H1 (cell line): ENCODE measurements around the gene NXPH3. TPM values are rescaled to one million over a fixed set of nuclear protein-coding genes. Genes with fewer than 3 reads are reported as not detected.

Experiments used
- CTCF ChIA-PET: fragments of 300-600 bp; sonication (Branson Sonifier 250); formaldehyde crosslinking; loops from one replicate; lab custom pipeline; 2021; ENCODE audit not compliant: partially characterized antibody; lab: Charles Lee
- POLR2A ChIA-PET: fragments of 300-600 bp; sonication (Branson Sonifier 250); formaldehyde crosslinking; loops from one replicate; lab custom pipeline; 2021; ENCODE audit warnings: inconsistent platforms; ENCODE audit not compliant: partially characterized antibody; lab: Charles Lee
- DNase-seq, 2 experiments: peaks; one replicate each; pipeline versions ENCODE4 v3.0.0 to v3.0.0-alpha.2; 2010 to 2022; ENCODE audit warnings: low spot score in 2 of 2, low read depth in 1 of 2, mixed read lengths in 1 of 2
- FAIRE-seq: peaks from 2 replicates; lab custom pipeline; 2011; peaks lifted over from hg19 to GRCh38; lab: Jason Lieb, UNC
- H2AFZ ChIP-seq: 2 replicates; pipeline ENCODE4 v1.8.1; 2012; ENCODE audit warnings: low read length, inconsistent platforms
- H2AK5ac ChIP-seq: 2 replicates; pipeline ENCODE4 v1.6.1; 2013; ENCODE audit warnings: low read depth, low read length
- H2BK120ac ChIP-seq: replicated peaks from 2 replicates; pipeline ENCODE3; 2013; ENCODE audit warnings: low read depth, low read length, inconsistent platforms
- H2BK12ac ChIP-seq: 2 replicates; pipeline ENCODE4 v1.6.1; 2013; ENCODE audit warnings: low read depth, low read length
- H2BK15ac ChIP-seq: 2 replicates; pipeline ENCODE4 v1.6.1; 2013; ENCODE audit warnings: low read length
- H2BK20ac ChIP-seq: 2 replicates; pipeline ENCODE4 v1.6.1; 2013; ENCODE audit warnings: low read length
- H2BK5ac ChIP-seq: 2 replicates; pipeline ENCODE4 v1.6.1; 2013; ENCODE audit warnings: low read depth, low read length
- H3K14ac ChIP-seq: 2 replicates; pipeline ENCODE4 v1.6.1; 2013; ENCODE audit warnings: inconsistent platforms; ENCODE audit not compliant: insufficient read length
- H3K18ac ChIP-seq: 2 replicates; pipeline ENCODE4 v1.6.1; 2013; ENCODE audit warnings: low read length; ENCODE audit errors: extremely low read depth
- H3K23ac ChIP-seq: 2 replicates; pipeline ENCODE4 v1.6.1; 2013; ENCODE audit warnings: inconsistent platforms; ENCODE audit not compliant: insufficient read length
- H3K23me2 ChIP-seq: 2 replicates; pipeline ENCODE4 v1.6.1; 2013; ENCODE audit warnings: low read depth, low read length
- H3K27ac ChIP-seq: 2 replicates; pipeline ENCODE4 v1.6.1; 2011; ENCODE audit warnings: low read depth, low read length, inconsistent platforms
- H3K27me3 ChIP-seq, 4 experiments: replicated peaks in 1 of 4; 1 replicate in 1 of 4; 2 replicates in 3 of 4; pipeline versions ENCODE4 v1.6.1 to v1.8.1; 2011 to 2013; ENCODE audit warnings: low read length in 3 of 4, mild to moderate bottlenecking in 3 of 4, inconsistent platforms in 2 of 4, mixed read lengths in 2 of 4, moderate library complexity in 1 of 4; ENCODE audit not compliant: control insufficient read depth in 3 of 4, insufficient read depth in 3 of 4; ENCODE audit errors: extremely low read depth in 1 of 4
- H3K36me3 ChIP-seq, 4 experiments: 2 replicates each; pipeline versions ENCODE4 v1.6.1 to v1.8.1; 2011 to 2013; ENCODE audit warnings: mild to moderate bottlenecking in 4 of 4, low read length in 3 of 4, moderate library complexity in 2 of 4, control low read depth in 1 of 4, inconsistent platforms in 1 of 4; ENCODE audit not compliant: insufficient read depth in 4 of 4, control insufficient read depth in 2 of 4
- H3K4ac ChIP-seq: replicated peaks from 2 replicates; pipeline ENCODE3; 2013; ENCODE audit warnings: low read length, low read depth, mixed read lengths, inconsistent platforms; ENCODE audit not compliant: insufficient read length
- H3K4me1 ChIP-seq, 4 experiments: replicated peaks in 1 of 4; 1 replicate in 1 of 4; 2 replicates in 3 of 4; pipeline versions ENCODE4 v1.6.1 to v1.8.1; 2011 to 2013; ENCODE audit warnings: low read length in 3 of 4, inconsistent platforms in 2 of 4, mixed read lengths in 1 of 4; ENCODE audit not compliant: insufficient read depth in 4 of 4, control insufficient read depth in 3 of 4
- H3K4me2 ChIP-seq, 2 experiments: 2 replicates each; pipeline versions ENCODE4 v1.6.1 to v1.8.1; 2011 to 2013; ENCODE audit warnings: low read depth in 2 of 2, low read length in 2 of 2, control low read depth in 1 of 2, inconsistent platforms in 1 of 2, mild to moderate bottlenecking in 1 of 2; ENCODE audit not compliant: insufficient read depth in 1 of 2
- H3K4me3 ChIP-seq, 4 experiments: fragments of 200-600, 300-600 bp in 1 of 4; sonication (generic), shearing (Covaris generic), sonication (Bioruptor Twin) in 1 of 4; 2 replicates each; pipeline versions ENCODE4 v1.5.1 to v1.8.1; 2011 to 2016; ENCODE audit warnings: low read length in 4 of 4, low read depth in 3 of 4, control low read depth in 2 of 4, inconsistent platforms in 2 of 4, mild to moderate bottlenecking in 2 of 4, mixed read lengths in 1 of 4, moderate library complexity in 1 of 4; ENCODE audit not compliant: insufficient read depth in 2 of 4; ENCODE audit errors: extremely low read depth in 1 of 4
- H3K56ac ChIP-seq: replicated peaks from 2 replicates; pipeline ENCODE3; 2013; ENCODE audit warnings: low read depth, mild to moderate bottlenecking, mixed read lengths, low read length, inconsistent platforms; ENCODE audit not compliant: insufficient read length
- H3K79me1 ChIP-seq: 2 replicates; pipeline ENCODE4 v1.6.1; 2013; ENCODE audit warnings: low read depth, low read length, control low read depth
- H3K79me2 ChIP-seq, 2 experiments: 2 replicates each; pipeline versions ENCODE4 v1.6.1 to v1.8.1; 2012 to 2013; ENCODE audit warnings: low read length in 2 of 2, mild to moderate bottlenecking in 2 of 2, inconsistent platforms in 1 of 2; ENCODE audit not compliant: insufficient read depth in 2 of 2, control insufficient read depth in 1 of 2
- H3K9ac ChIP-seq, 4 experiments: replicated peaks in 1 of 4; 1 replicate in 1 of 4; 2 replicates in 3 of 4; pipeline versions ENCODE4 v1.6.1 to v1.8.1; 2011 to 2013; ENCODE audit warnings: low read depth in 3 of 4, low read length in 3 of 4, control low read depth in 2 of 4, mild to moderate bottlenecking in 2 of 4, moderate library complexity in 2 of 4, inconsistent platforms in 1 of 4; ENCODE audit errors: extremely low read depth in 1 of 4
- H3K9me3 ChIP-seq, 2 experiments: 2 replicates each; pipeline versions ENCODE4 v1.6.1 to v1.8.1; 2012 to 2013; ENCODE audit warnings: mild to moderate bottlenecking in 2 of 2, moderate library complexity in 2 of 2, control low read depth in 1 of 2, inconsistent platforms in 1 of 2, low read depth in 1 of 2, low read length in 1 of 2, mixed read lengths in 1 of 2; ENCODE audit not compliant: insufficient read depth in 2 of 2
- H4K20me1 ChIP-seq, 2 experiments: replicated peaks in 1 of 2; 2 replicates each; pipeline versions ENCODE3 to v1.8.1; 2011 to 2013; ENCODE audit warnings: inconsistent platforms in 2 of 2, low read length in 2 of 2, mild to moderate bottlenecking in 1 of 2; ENCODE audit not compliant: insufficient read depth in 2 of 2, control insufficient read depth in 1 of 2
- H4K5ac ChIP-seq: 2 replicates; pipeline ENCODE4 v1.6.1; 2013; ENCODE audit warnings: low read length, low read depth, mixed read lengths, inconsistent platforms; ENCODE audit not compliant: insufficient read length
- H4K8ac ChIP-seq: 2 replicates; pipeline ENCODE4 v1.8.0; 2013; ENCODE audit warnings: mild to moderate bottlenecking, moderate library complexity, low read length, inconsistent platforms; ENCODE audit not compliant: insufficient read depth; ENCODE audit errors: extremely low read depth
- H4K91ac ChIP-seq: replicated peaks from 2 replicates; pipeline ENCODE3; 2013; ENCODE audit warnings: low read length, mixed read lengths, inconsistent platforms; ENCODE audit not compliant: insufficient read length
- ATF3 ChIP-seq: IDR thresholded peaks from 2 replicates; pipeline ENCODE4 v1.6.1; 2011; ENCODE audit warnings: low read depth, mild to moderate bottlenecking, low read length; ENCODE audit not compliant: insufficient read depth
- BACH1 ChIP-seq: IDR thresholded peaks from 2 replicates; pipeline ENCODE4 v1.6.1; 2012; ENCODE audit warnings: low read length, improper control_type of control experiment
- CHD2 ChIP-seq: IDR thresholded peaks from 2 replicates; pipeline ENCODE4 v1.6.1; 2012; ENCODE audit warnings: low read length, improper control_type of control experiment
- GABPA ChIP-seq: IDR thresholded peaks from 2 replicates; pipeline ENCODE4 v1.6.1; 2011; ENCODE audit warnings: mild to moderate bottlenecking, low read length, moderate library complexity, borderline replicate concordance; ENCODE audit not compliant: insufficient read depth
- HDAC2 ChIP-seq, 2 experiments: fragments of 300-600 bp in 1 of 2; sonication (generic) in 1 of 2; IDR thresholded peaks; 2 replicates each; pipeline ENCODE4 v1.6.1; 2011 to 2012; ENCODE audit warnings: low read depth in 2 of 2, low read length in 2 of 2, mild to moderate bottlenecking in 2 of 2, moderate library complexity in 2 of 2, borderline replicate concordance in 1 of 2, inconsistent platforms in 1 of 2
- KDM4A ChIP-seq: IDR thresholded peaks from one replicate; pipeline ENCODE4 v1.7.1; 2012; ENCODE audit warnings: low read depth, mild to moderate bottlenecking, moderate library complexity, low read length, inconsistent platforms; ENCODE audit not compliant: severe bottlenecking
- NRF1 ChIP-seq: IDR thresholded peaks from 2 replicates; pipeline ENCODE4 v1.6.1; 2011; ENCODE audit warnings: mild to moderate bottlenecking, low read depth, low read length, improper control_type of control experiment
- RAD21 ChIP-seq, 2 experiments: IDR thresholded peaks in 1 of 2; conservative IDR thresholded peaks in 1 of 2; 2 replicates each; pipeline ENCODE4 v1.6.1; 2011; ENCODE audit warnings: low read depth in 2 of 2, low read length in 2 of 2, improper control_type of control experiment in 1 of 2, inconsistent platforms in 1 of 2, mild to moderate bottlenecking in 1 of 2, moderate library complexity in 1 of 2
- SIX5 ChIP-seq: IDR thresholded peaks from 2 replicates; pipeline ENCODE4 v1.6.1; 2011; ENCODE audit warnings: mild to moderate bottlenecking, low read depth, low read length
- SP1 ChIP-seq: IDR thresholded peaks from 2 replicates; pipeline ENCODE4 v1.6.1; 2011; ENCODE audit warnings: low read depth, low read length
- SRF ChIP-seq: IDR thresholded peaks from 2 replicates; pipeline ENCODE4 v1.6.1; 2011; ENCODE audit warnings: mild to moderate bottlenecking, low read depth, low read length, moderate library complexity
- TAF1 ChIP-seq: IDR thresholded peaks from 2 replicates; pipeline ENCODE4 v1.6.1; 2011; ENCODE audit warnings: mild to moderate bottlenecking, low read depth, low read length
- TCF12 ChIP-seq: IDR thresholded peaks from 2 replicates; pipeline ENCODE4 v1.6.1; 2011; ENCODE audit warnings: low read depth, mild to moderate bottlenecking, low read length
- TEAD4 ChIP-seq: IDR thresholded peaks from 2 replicates; pipeline ENCODE4 v1.6.1; 2012; ENCODE audit warnings: low read depth, low read length, inconsistent platforms, mixed read lengths
- YY1 ChIP-seq: IDR thresholded peaks from 2 replicates; pipeline ENCODE4 v1.6.1; 2011; ENCODE audit warnings: low read depth, mild to moderate bottlenecking, low read length
- WGBS, 2 experiments: shearing (Covaris generic) in 1 of 2; methylation state at CpG; one replicate each; pipeline versions ENCODE4 v1.1.6 to v1.1.7; 2013 to 2015; ENCODE audit warnings: low lambda C conversion rate in 2 of 2, mixed read lengths in 2 of 2, inconsistent platforms in 1 of 2, low coverage in 1 of 2, missing lambda C conversion rate in 1 of 2; ENCODE audit not compliant: insufficient replicate concordance in 2 of 2, insufficient coverage in 1 of 2, insufficient read length in 1 of 2; ENCODE audit errors: extremely low coverage in 1 of 2, missing lambda C conversion rate in 1 of 2; 5-methylcytosine and 5-hydroxymethylcytosine counted together
- polyA plus RNA-seq, 7 experiments: library from polyadenylated mRNA; depleted of rRNA in 3 of 7; stranded (reverse) in 5 of 7; unstranded in 2 of 7; fragments of >200 nt in 5 of 7; fragments of 200-250 nt in 2 of 7; gene quantifications; 1 replicate in 5 of 7; 2 replicates in 1 of 7; 4 replicates in 1 of 7; pipeline versions ENCODE4 v1.2.1 to v1.2.3, GENCODE V29; 2011 to 2013; ENCODE audit warnings: missing spikeins in 2 of 7, mixed read lengths in 2 of 7
- total RNA-seq: library from RNA; stranded (reverse); fragmentation: NEBNext Ultra II Directional; extraction: Animal tissue kit (Norgen Biotek cat#: 25700); gene quantifications from 2 replicates; pipeline ENCODE4 v1.2.1, GENCODE V29; 2021

The NXPH3 gene
- total and polyA plus RNA-seq, 2 of the 8 experiments (the other 6 are each of a cell fraction or from before 2014, with no cell fraction given) = 2.5 to 3.7 TPM

- H2AK5ac ChIP-seq = no peak overlapping the region
- no peak overlapping the region for H3K27ac ChIP-seq
- no peaks in the 10 kb centered on the region for H3K27me3 ChIP-seq
- no peaks in the 10 kb centered on the region for H3K79me2 ChIP-seq
- no peak overlapping the region for H3K4ac ChIP-seq
- peaks cover 3 to 6% of the 10 kb centered on the region in 2 experiments for H4K20me1 ChIP-seq
- no peak overlapping the region for H2AFZ ChIP-seq
- H3K18ac ChIP-seq = no peak overlapping the region
- no peaks in the 10 kb centered on the region for H3K79me1 ChIP-seq
- no peak overlapping the region for H4K8ac ChIP-seq
- no peak for FAIRE-seq
- 79% methylated on average over 1 of the region's 1 CpG; no CpG with 5 or more reads in 1 of the 2 experiments for WGBS, 2 experiments
- no peak overlapping the region for H2BK12ac ChIP-seq
- no peak for DNase-seq
- POLR2A ChIA-PET = no interaction called here
- H2BK120ac ChIP-seq = no peak overlapping the region
- H3K14ac ChIP-seq = no peak overlapping the region
- no peaks in the 10 kb centered on the region for H3K9me3 ChIP-seq
- H3K4me2 ChIP-seq = no peak overlapping the region
- H3K4me3 ChIP-seq = no peak overlapping the region
- no peaks in the 10 kb centered on the region for H3K23me2 ChIP-seq
- H2BK20ac ChIP-seq = no peak overlapping the region
- no peak overlapping the region for H3K9ac ChIP-seq
- CTCF ChIA-PET = interaction anchor here (1.0 to 1.9 kb wide), 4 partner anchors 27 to 90 kb away, joined by 3 to 5 read pairs (median 4); no protein-coding TSS in a partner anchor
- no peak overlapping the region for H2BK5ac ChIP-seq
- no peak overlapping the region for H4K5ac ChIP-seq
- H3K36me3 ChIP-seq = peaks cover 2 to 36% (median 7%) of the 10 kb centered on the region in 4 experiments; a peak in 5 of 8 replicates
- no peak overlapping the region for H3K23ac ChIP-seq
- no peak overlapping the region for H2BK15ac ChIP-seq
- no peak overlapping the region for H4K91ac ChIP-seq
- H3K56ac ChIP-seq = no peak overlapping the region
- H3K4me1 ChIP-seq = no peaks in the 10 kb centered on the region
- TF ChIP-seq TCF12 = no peak
- TF ChIP-seq TAF1 = no peak
- TF ChIP-seq GABPA = no peak
- no peak for TF ChIP-seq SIX5
- TF ChIP-seq SP1 = no peak
- no peak for TF ChIP-seq HDAC2 (IDR thresholded peaks at IDR 0.05; ENCODE audit: borderline replicate concordance in 1 of 2, low read depth in 2 of 2, low read length in 2 of 2)
- no peak for TF ChIP-seq YY1
- TF ChIP-seq TEAD4 = no peak
- TF ChIP-seq RAD21 (IDR thresholded peaks at IDR 0.05 in 1 of 2, conservative IDR thresholded peaks at IDR 0.05 in 1 of 2; ENCODE audit: low read depth in 2 of 2, low read length in 2 of 2) = no peak
- no peak for TF ChIP-seq ATF3
- TF ChIP-seq CHD2 = no peak
- TF ChIP-seq BACH1 = no peak
- TF ChIP-seq NRF1 = no peak
- TF ChIP-seq SRF = no peak
- TF ChIP-seq KDM4A = no peak
These were observed 37.1 kb downstream of the NXPH3 start for GRCh38 chr17:49612726-49613125.
